GM19099 (cell line): Measurements from ENCODE around the gene SLU7.

Experiments
- POLR2A ChIP-seq: IDR thresholded peaks from 3 replicates; pipeline ENCODE4 v1.6.1; 2011; ENCODE audit warnings: low read depth; ENCODE audit not compliant: insufficient read length; ENCODE audit errors: extremely low read depth

Gene SLU7

DNA sequence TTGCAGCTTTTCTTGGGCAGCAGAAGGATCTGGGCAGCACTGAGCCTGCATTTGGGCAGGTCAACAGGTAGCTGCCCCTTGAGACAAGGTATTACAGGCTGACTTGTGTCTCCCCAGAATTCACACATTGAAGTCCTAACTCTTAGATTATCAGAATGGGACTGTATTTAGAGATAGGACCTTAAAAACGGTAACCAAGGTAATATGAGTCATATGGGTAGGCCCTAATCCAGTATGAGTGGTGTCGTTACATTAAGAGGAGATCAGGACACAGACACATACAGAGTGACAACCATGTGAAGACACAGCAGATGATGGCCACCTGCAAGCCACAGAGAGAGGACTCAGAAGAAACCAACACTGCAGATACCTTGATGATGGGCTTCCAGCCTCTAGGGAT, 51.6 kb downstream of the SLU7 start:
- no peak for TF ChIP-seq POLR2A

GRCh38 chr5:160366230-160366629, 52.7 kb downstream of the SLU7 start:
- no peak for TF ChIP-seq POLR2A

DNA sequence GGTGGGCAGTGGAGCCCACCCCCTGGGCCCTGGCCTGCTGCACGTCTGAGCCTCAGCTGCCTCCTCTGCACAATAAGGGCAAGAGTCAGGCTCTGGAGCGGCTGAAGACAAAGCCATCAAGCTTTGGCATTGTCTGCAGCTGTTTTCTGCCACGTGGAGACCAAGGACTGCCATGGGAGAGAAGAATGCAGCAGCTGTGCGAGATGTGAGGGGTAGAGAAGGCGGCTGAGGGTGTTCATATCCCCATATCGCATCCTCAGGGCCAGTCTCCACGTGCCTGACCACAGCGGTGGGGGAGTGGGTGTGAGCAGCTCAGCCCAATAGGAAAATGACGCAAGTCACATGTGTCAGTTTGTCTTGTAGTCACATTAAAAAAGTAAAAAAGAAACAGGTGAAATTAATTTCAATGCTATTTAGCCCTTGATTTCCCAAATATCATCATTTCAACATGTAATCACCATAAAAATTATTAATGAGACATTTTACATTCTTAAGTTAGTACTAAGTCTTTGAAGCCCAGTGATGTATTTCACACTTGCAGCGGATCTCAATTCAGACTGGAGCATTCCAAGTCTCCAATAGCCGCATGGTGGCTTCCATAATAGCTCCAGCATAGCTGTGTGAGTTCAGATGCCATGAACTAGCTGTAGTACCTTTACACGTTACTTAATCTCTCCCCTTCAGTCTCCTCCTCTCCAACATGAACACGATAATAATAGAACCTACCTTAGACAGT, 55.1 kb downstream of the SLU7 start:
- TF ChIP-seq POLR2A: no peak

GRCh38 chr5:160363211-160363610, 55.7 kb downstream of the SLU7 start:
- no peak for TF ChIP-seq POLR2A

DNA sequence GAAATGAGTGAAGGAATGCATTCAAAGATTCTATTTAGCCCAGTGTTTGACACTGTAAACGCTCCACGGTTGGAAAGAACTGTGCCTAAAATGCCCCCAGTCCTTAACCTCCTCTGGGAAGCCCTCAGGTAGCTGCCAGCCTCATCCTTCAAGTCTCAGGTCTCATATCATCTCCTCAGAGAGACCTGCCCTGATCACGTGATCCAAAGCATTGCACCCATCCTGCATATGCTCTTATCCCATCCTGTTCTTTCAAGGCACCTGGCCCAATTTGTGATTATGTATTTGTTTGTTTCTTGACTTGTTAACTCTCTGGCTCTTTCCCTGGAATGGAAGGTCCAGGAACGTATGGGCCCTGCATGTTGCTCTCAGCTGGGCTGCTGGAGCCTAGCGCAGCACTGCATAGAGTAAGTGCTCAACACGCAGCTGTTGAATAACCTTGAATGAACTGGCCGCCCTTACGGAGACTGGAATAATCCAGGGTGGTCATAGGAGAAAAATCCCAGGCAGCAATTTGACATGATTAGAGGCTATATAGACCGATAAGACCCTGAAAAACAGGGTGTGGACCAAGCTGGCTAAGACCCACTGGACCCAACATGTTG, 57.2 kb downstream of the SLU7 start:
- TF ChIP-seq POLR2A: no peak

- TF ChIP-seq POLR2A: no peak
These were observed 58.6 kb downstream of the SLU7 start for GRCh38 chr5:160360310-160360709.

DNA sequence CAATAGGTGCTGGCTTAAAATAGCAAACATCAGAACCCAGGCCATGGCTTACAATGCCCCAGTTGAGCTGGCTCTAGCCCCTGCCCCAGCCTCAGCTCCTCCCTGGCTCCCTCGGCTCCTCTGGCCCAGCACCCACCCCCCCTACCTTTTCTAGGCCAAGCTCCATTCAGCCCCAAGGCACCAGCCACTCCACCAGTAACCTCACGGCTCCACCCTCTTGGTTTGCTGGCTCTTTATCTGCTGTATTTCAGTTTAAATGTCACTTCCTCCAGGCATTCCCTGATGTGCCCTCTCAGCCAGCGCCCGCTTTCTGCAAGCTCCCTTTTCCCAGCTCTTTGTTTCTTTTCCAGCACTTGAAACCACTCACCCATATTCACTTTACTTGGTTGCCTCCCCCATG, 59.1 kb downstream of the SLU7 start:
- TF ChIP-seq POLR2A: no peak

DNA sequence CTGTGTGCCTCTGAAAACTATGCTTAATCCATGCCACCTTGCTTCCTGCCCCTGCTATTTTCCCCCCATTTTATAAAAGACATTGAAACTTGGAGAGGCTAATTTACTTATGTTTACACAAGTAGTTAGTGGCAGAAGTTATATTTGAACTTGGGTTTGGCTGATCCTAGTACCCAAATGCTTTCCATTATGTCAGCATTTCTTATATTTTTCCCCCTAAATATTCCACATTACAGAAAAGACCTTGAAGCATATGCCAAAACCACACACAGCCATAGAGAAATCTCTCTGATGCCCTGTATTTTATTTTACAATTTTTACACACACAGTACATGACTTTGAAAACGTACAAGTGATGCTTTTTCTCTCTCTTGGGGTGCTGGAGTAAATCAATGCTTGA, 59.6 kb downstream of the SLU7 start:
- TF ChIP-seq POLR2A: no peak

GRCh38 chr5:160357861-160358411, 60.9 kb downstream of the SLU7 start:
- no peak for TF ChIP-seq POLR2A

DNA sequence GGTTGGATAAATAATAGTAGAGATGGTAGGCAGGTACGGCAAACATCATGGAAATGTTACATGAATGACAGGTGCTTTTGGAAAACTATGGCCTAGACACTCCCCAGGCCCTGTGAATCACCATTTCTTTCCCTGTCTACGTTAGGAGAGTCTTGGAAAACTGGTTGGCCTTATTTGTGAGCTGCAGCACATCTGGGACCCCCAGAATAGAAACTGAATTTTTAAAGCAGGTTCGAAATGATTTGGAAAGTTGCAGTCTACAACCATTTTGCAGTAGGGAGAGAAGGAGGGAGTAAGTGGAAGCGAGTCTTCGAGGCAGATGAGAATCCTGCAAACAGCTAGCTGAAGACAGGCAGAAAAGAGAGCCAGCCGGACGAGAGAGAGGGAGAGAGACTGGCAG, 61.5 kb downstream of the SLU7 start:
- TF ChIP-seq POLR2A: no peak

DNA sequence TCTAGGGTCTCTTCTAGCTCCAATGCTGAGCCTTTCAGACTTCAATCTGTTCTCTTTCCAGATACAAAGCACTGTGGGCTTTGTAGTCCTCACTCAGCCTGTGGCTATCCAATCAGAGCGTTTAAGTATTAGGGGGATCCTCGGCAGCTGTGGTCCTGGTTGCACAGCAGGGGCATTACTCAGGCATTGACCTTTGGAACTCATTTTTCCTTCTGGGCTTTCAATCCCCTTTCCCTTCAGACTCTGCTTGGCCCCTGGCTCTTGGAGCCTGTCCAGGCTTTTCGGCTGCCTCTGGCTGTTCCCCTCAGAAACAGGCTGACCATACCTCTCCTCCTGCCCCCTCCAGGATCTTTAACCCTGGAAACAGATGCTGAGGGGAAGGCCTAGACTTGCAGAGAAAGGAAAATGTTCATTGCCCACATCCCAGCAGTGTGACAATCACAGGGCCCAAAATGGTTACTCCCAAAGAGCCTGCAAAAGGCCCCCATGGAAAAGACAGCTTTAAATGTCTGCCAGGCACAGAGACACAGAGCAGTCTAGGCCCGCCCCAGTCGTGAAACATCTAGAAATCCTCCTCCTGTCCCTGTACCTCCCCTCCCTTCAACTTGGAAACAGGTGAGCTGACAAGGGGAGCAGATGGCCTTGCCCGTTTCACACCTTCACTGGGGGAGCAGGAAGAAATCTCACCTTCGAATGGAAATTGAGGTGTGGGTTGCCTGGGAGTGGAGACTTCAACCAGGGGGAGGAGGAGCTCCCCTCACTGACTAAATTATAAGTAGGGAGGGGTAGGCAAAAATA, 62.1 kb downstream of the SLU7 start:
- no peak for TF ChIP-seq POLR2A

GRCh38 chr5:160354666-160355065, 64.2 kb downstream of the SLU7 start:
- TF ChIP-seq POLR2A: no peak

GRCh38 chr5:160353379-160353778, 65.5 kb downstream of the SLU7 start:
- no peak for TF ChIP-seq POLR2A

DNA sequence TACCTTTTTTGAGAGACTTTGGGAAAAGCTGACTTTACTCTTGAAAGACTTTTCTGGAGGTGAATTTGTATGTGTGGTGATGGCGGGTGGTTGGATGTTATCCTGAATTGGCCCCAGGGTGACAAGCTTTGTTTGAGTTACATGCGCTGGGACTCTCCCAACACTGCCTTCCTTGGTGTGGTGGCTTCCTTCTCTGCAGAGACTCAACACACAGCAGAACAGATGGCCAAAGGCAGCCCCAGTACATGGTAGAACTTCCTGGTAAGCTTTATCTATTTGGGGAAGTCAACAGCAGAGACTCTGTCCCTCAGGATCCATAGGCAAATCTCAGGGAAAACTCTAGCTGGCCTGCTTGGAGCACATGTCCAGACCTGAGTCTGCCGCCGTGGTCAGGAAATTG, 66.6 kb downstream of the SLU7 start:
- TF ChIP-seq POLR2A: no peak
